Endothelial cell of umbilical vein (primary cell): ENCODE results near the gene SP1. TPM values are rescaled to one million over a fixed set of nuclear protein-coding genes. Genes with fewer than 3 reads are reported as not detected.

Experiments
- BruUV-seq: library from RNA; stranded (reverse); fragments of 400-500 nt; replicated peaks from 2 replicates; lab custom pipeline; 2021; lab: Mats Ljungman, UMichigan
- CTCF ChIA-PET: fragments of 300-600, 350-600 bp; sonication (Branson Sonifier 250); formaldehyde crosslinking; loops from one replicate; lab custom pipeline; 2021; ENCODE audit warnings: antibody characterized with exemption, inconsistent platforms; lab: Charles Lee
- POLR2A ChIA-PET: fragments of 300-600, 350-600 bp; sonication (Branson Sonifier 250); formaldehyde crosslinking; loops from one replicate; lab custom pipeline; 2021; ENCODE audit warnings: antibody characterized with exemption, inconsistent platforms; lab: Charles Lee
- DNase-seq: peaks from one replicate; pipeline ENCODE4 v3.0.0-alpha.2; 2011; ENCODE audit warnings: low read depth, low spot score
- FAIRE-seq: peaks from 2 replicates; lab custom pipeline; 2011; peaks lifted over from hg19 to GRCh38; lab: Jason Lieb, UNC
- H2AFZ ChIP-seq: 2 replicates; pipeline ENCODE4 v1.6.0; 2012; ENCODE audit warnings: low read depth, low read length, control low read depth, inconsistent platforms
- H3K27ac ChIP-seq: 2 replicates; pipeline ENCODE4 v1.5.1; 2011; ENCODE audit warnings: low read depth, mild to moderate bottlenecking, control low read depth, low read length, moderate library complexity; ENCODE audit not compliant: insufficient read depth
- H3K27me3 ChIP-seq, 2 experiments: 2 replicates each; pipeline versions ENCODE4 v1.6.0 to v1.6.1; 2011; ENCODE audit warnings: low read length in 2 of 2, mixed read lengths in 1 of 2; ENCODE audit not compliant: control insufficient read depth in 2 of 2, insufficient read depth in 2 of 2
- H3K36me3 ChIP-seq, 2 experiments: 2 replicates in 1 of 2; 3 replicates in 1 of 2; pipeline ENCODE4 v1.5.1; 2011; ENCODE audit warnings: low read length in 2 of 2, mild to moderate bottlenecking in 1 of 2, moderate library complexity in 1 of 2; ENCODE audit not compliant: control insufficient read depth in 2 of 2, insufficient read depth in 2 of 2; ENCODE audit errors: extremely low read depth in 1 of 2
- H3K4me1 ChIP-seq: 3 replicates; pipeline ENCODE4 v1.5.1; 2011; ENCODE audit warnings: mild to moderate bottlenecking, low read length; ENCODE audit not compliant: control insufficient read depth, insufficient read depth; ENCODE audit errors: extremely low read depth
- H3K4me2 ChIP-seq: 2 replicates; pipeline ENCODE4 v1.6.1; 2011; ENCODE audit warnings: low read length, control low read depth, mixed read lengths; ENCODE audit not compliant: insufficient read depth
- H3K4me3 ChIP-seq, 3 experiments: fragments of 200-600 bp in 1 of 3; sonication (generic), shearing (Covaris generic) in 1 of 3; replicated peaks in 1 of 3; 2 replicates each; pipeline ENCODE4 v1.5.1; 2011 to 2016; ENCODE audit warnings: control low read depth in 3 of 3, low read length in 3 of 3, mild to moderate bottlenecking in 2 of 3, inconsistent platforms in 1 of 3, low read depth in 1 of 3, moderate library complexity in 1 of 3; ENCODE audit not compliant: insufficient read depth in 1 of 3
- H3K79me2 ChIP-seq: 2 replicates; pipeline ENCODE4 v1.6.0; 2012; ENCODE audit warnings: low read length, inconsistent platforms; ENCODE audit not compliant: control insufficient read depth, insufficient read depth
- H3K9ac ChIP-seq: replicated peaks from 2 replicates; pipeline ENCODE3; 2011; ENCODE audit warnings: low read length, control low read depth; ENCODE audit not compliant: insufficient read depth; ENCODE audit errors: extremely low read depth
- H3K9me1 ChIP-seq: replicated peaks from 3 replicates; pipeline ENCODE4 v1.6.0; 2011; ENCODE audit warnings: mild to moderate bottlenecking, low read length; ENCODE audit not compliant: control insufficient read depth, insufficient read depth; ENCODE audit errors: extremely low read depth
- H3K9me3 ChIP-seq: replicated peaks from 2 replicates; pipeline ENCODE4 v1.5.1; 2012; ENCODE audit warnings: low read length, inconsistent platforms; ENCODE audit not compliant: control insufficient read depth, insufficient read depth
- H4K20me1 ChIP-seq: replicated peaks from 2 replicates; pipeline ENCODE3; 2011; ENCODE audit warnings: mild to moderate bottlenecking, low read length; ENCODE audit not compliant: control insufficient read depth, insufficient read depth; ENCODE audit errors: extremely low read depth
- EZH2 ChIP-seq: IDR thresholded peaks from 2 replicates; pipeline ENCODE4 v1.6.1; 2012; ENCODE audit warnings: borderline replicate concordance, low read depth, mild to moderate bottlenecking, moderate library complexity, low read length, inconsistent platforms; ENCODE audit not compliant: severe bottlenecking
- FOS ChIP-seq: IDR thresholded peaks from 2 replicates; pipeline ENCODE4 v1.6.1; 2011; ENCODE audit warnings: mild to moderate bottlenecking, low read length, moderate library complexity, borderline replicate concordance; ENCODE audit not compliant: insufficient read depth
- GATA2 ChIP-seq: IDR thresholded peaks from 2 replicates; pipeline ENCODE4 v1.7.0; 2011; ENCODE audit warnings: low read depth, mild to moderate bottlenecking, moderate library complexity, mixed read lengths, low read length; ENCODE audit not compliant: insufficient read length, insufficient read depth
- JUN ChIP-seq: IDR thresholded peaks from 2 replicates; pipeline ENCODE4 v1.6.1; 2011; ENCODE audit warnings: borderline replicate concordance, low read depth; ENCODE audit not compliant: insufficient read length, insufficient read depth
- MYC ChIP-seq: IDR thresholded peaks from one replicate; pipeline ENCODE4 v1.6.1; 2011; ENCODE audit warnings: mild to moderate bottlenecking, low read depth, low read length
- POLR2A ChIP-seq: IDR thresholded peaks from 2 replicates; pipeline ENCODE4 v1.6.1; 2012; ENCODE audit warnings: low read depth, mild to moderate bottlenecking, control low read depth, low read length
- POLR2AphosphoS5 ChIP-seq: IDR thresholded peaks from 2 replicates; pipeline ENCODE4 v1.6.1; 2012; ENCODE audit warnings: low read depth, mild to moderate bottlenecking, control low read depth, low read length, moderate library complexity; ENCODE audit not compliant: insufficient read depth
- dilution Hi-C: fragments of 300-500 bp; cut with MboI; formaldehyde crosslinking; loops from one replicate; pipeline ENCODE4 v1.15.0; 2019; ENCODE audit warnings: low sequenced_read_pairs; ENCODE audit not compliant: extremely low pct_ligation_motif_present
- intact Hi-C: fragments of 100-400 bp; cut with micrococcal nuclease; formaldehyde crosslinking; loops from one replicate; pipeline ENCODE4 v1.10.0; 2022
- polyA plus RNA-seq, 4 experiments: library from polyadenylated mRNA; depleted of rRNA in 3 of 4; stranded (reverse) in 3 of 4; unstranded in 1 of 4; fragments of >200 nt; gene quantifications; 2 replicates each; pipeline versions ENCODE4 v1.2.1 to v1.2.3, GENCODE V29; 2011 to 2012; ENCODE audit warnings: missing spikeins in 1 of 4
- total RNA-seq: library from RNA; stranded (reverse); gene quantifications from 2 replicates; pipeline ENCODE4 v1.2.3, GENCODE V29; 2021
- TF ChIP-seq, protein P1 (sequence below): IDR thresholded peaks from 2 replicates; pipeline ENCODE4 v1.6.1; 2011; ENCODE audit not compliant: insufficient read depth, insufficient read length
- TF ChIP-seq, protein P2 (sequence below), 2 donors: IDR thresholded peaks; 1 replicate in 1 of 2; 2 replicates in 1 of 2; pipeline ENCODE4 v1.5.1; 2011; ENCODE audit warnings: low read length in 2 of 2, mild to moderate bottlenecking in 2 of 2, moderate library complexity in 2 of 2, control low read depth in 1 of 2, inconsistent platforms in 1 of 2, low read depth in 1 of 2; ENCODE audit not compliant: insufficient read depth in 1 of 2; ENCODE audit errors: extremely low read depth in 1 of 2

The SP1 gene
- total and polyA plus RNA-seq, 2 donors (not counting 3 experiments of a cell fraction or from before 2014, with no cell fraction given), result 34.8 to 56.3 TPM

DNA sequence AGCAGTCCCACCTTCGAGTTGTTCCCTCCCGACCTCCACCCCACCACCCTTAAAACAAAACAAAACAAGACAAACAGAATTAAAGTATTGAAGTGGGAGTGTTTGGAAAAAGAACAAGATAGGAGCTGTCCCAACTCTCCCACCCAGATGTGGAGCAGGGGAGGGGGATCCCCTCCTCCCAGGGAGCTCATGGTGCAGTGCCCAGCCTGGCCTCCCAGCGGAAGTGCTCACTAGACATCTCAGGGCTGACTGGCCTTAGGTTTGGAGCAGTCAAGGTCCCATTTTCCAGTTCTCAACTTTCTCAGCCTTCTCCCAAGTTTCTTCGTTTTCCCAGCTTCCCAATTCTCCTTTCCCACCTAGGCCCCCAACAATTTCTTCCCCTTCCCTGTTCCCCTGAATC is 46.7 kb upstream of the SP1 start:
- dilution Hi-C loops, result no loop called here
- Histone ChIP-seq H3K4me2 (no peak overlapping the region), H2AFZ (no peak overlapping the region), H3K79me2 (no peaks in the 10 kb centered on the region), H3K36me3 (no peaks in the 10 kb centered on the region), H3K9me1 (no peaks in the 10 kb centered on the region), H3K27ac (no peak overlapping the region), H3K27me3 (peaks cover 17 to 22% of the 10 kb centered on the region in 2 experiments), H3K9ac (no peak overlapping the region), H3K9me3 (no peaks in the 10 kb centered on the region), H4K20me1 (no peaks in the 10 kb centered on the region), H3K4me1 (no peaks in the 10 kb centered on the region), H3K4me3 (no peak overlapping the region)
- ChIA-PET CTCF (interaction anchor here (1.0 to 1.9 kb wide), 4 partner anchors 12 to 88 kb away, joined by 3 to 8 read pairs (median 6); partner anchors contain the start of gene AAAS), POLR2A (no interaction called here)
- TF ChIP-seq EZH2 (no peak), GATA2 (no peak), MYC (no peak), POLR2AphosphoS5 (no peak), FOS (no peak), JUN (no peak), POLR2A (no peak)
- TF ChIP-seq, protein P1, sequence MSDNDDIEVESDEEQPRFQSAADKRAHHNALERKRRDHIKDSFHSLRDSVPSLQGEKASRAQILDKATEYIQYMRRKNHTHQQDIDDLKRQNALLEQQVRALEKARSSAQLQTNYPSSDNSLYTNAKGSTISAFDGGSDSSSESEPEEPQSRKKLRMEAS, result no peak
- TF ChIP-seq, protein P2, sequence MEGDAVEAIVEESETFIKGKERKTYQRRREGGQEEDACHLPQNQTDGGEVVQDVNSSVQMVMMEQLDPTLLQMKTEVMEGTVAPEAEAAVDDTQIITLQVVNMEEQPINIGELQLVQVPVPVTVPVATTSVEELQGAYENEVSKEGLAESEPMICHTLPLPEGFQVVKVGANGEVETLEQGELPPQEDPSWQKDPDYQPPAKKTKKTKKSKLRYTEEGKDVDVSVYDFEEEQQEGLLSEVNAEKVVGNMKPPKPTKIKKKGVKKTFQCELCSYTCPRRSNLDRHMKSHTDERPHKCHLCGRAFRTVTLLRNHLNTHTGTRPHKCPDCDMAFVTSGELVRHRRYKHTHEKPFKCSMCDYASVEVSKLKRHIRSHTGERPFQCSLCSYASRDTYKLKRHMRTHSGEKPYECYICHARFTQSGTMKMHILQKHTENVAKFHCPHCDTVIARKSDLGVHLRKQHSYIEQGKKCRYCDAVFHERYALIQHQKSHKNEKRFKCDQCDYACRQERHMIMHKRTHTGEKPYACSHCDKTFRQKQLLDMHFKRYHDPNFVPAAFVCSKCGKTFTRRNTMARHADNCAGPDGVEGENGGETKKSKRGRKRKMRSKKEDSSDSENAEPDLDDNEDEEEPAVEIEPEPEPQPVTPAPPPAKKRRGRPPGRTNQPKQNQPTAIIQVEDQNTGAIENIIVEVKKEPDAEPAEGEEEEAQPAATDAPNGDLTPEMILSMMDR (IDR thresholded peaks at IDR 0.05; ENCODE audit: extremely low read depth in 1 of 2, insufficient read depth in 1 of 2, low read depth in 1 of 2, low read length in 2 of 2), result no peak
- FAIRE-seq (no peak), DNase-seq (no peak)
- intact Hi-C loops, result no loop called here
- no TSS peak for BruUV-seq
